SH-SY5Y (cell line): ENCODE data around the gene KCTD4.

ENCODE experiments used
- GATA2 ChIP-seq: IDR thresholded peaks from 2 replicates; pipeline ENCODE4 v1.6.1; 2011; ENCODE audit warnings: mild to moderate bottlenecking, low read depth, low read length
- GATA3 ChIP-seq: IDR thresholded peaks from 2 replicates; pipeline ENCODE4 v1.6.1; 2011; ENCODE audit warnings: low read depth, mild to moderate bottlenecking, low read length, moderate library complexity

DNA sequence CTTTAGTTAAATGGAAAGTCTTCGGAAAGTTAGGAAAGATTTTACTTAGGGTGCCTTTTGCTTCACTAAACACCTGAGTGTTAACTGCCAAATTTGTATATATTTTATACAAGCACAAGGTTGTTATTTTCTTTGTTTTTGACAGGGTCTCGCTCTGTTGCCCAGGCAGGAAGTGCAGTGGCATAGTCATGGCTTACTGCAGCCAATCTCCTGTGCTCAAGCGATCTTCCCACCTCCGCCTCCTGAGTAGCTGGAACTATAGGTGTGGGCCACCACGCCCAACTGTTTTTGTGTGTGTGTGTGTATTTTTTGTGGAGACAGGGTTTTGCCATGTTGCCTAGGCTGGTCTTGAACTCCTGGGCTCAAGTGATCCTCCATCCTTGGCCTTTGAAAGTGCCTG is 16.2 kb downstream of the KCTD4 start:
- TF ChIP-seq GATA2 (no peak), GATA3 (no peak)
